Measurements from ENCODE around the gene APLP2. TPM values are rescaled to one million over a fixed set of nuclear protein-coding genes. Genes with fewer than 3 reads are reported as not detected.

APLP2 gene
- total and polyA plus RNA-seq, 2 of the 4 experiments (the other 2 are of a cell fraction): 127 to 235 TPM

DNA sequence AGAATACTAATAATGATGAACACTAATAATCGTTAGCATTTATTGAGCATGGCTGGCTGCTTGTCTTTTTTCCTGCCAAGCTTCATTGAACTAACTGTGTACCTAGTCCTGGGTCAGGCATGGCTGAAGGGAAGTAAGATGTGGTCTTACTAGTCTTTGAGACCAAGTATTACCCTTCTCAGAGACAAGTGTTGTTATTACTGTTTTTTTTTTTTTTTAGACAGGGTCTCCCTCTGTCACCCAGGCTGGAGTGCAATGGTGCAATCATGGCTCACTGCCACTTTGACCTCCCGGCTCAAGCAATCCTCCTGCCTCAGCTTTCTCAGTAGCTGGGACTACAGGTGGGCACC, 94.5 kb downstream of the APLP2 start:
- dilution Hi-C loops (cut with HindIII; ENCODE audit: low sequenced_read_pairs, unreplicated experiment): no loop called here

More for the DNA sequence above, 94.5 kb downstream of the APLP2 start:
- POLR2A ChIA-PET (ENCODE audit: unreplicated experiment): no interaction called here
- Histone ChIP-seq H3K4me3 (ENCODE audit: insufficient read depth, low read depth, low read length) (no peak overlapping the region), H2AK9ac (replicated peaks; ENCODE audit: low read depth, low read length, poor library complexity) (no peak overlapping the region), H3K79me1 (ENCODE audit: low read depth in 1 of 2, low read length in 2 of 2) (no peaks in the 10 kb centered on the region), H3K9me3 (ENCODE audit: control insufficient read depth, insufficient read depth, low read length) (no peaks in the 10 kb centered on the region), H3K9ac (ENCODE audit: low read depth, low read length) (no peak overlapping the region), H4K8ac (ENCODE audit: low read depth in 2 of 2, low read length in 2 of 2) (no peak overlapping the region), H4K20me1 (ENCODE audit: insufficient read depth, low read length) (no peaks in the 10 kb centered on the region), H2BK120ac (ENCODE audit: low read depth, low read length) (no peak overlapping the region), H2BK5ac (ENCODE audit: low read depth, low read length, poor library complexity, severe bottlenecking) (no peak overlapping the region), H3K27me3 (ENCODE audit: control insufficient read depth, insufficient read depth, low read length) (peaks cover 38% of the 10 kb centered on the region), H2AK5ac (ENCODE audit: low read depth, low read length) (no peak overlapping the region), H2AFZ (replicated peaks; ENCODE audit: low read length, poor library complexity) (no peak overlapping the region), H3K18ac (ENCODE audit: low read depth, low read length) (no peak overlapping the region), H4K5ac (ENCODE audit: low read depth, low read length) (no peak overlapping the region), H3K27ac (ENCODE audit: insufficient read depth, low read length) (no peak overlapping the region), H2BK20ac (ENCODE audit: low read depth, low read length) (no peak overlapping the region), H3K4me1 (ENCODE audit: control insufficient read depth, insufficient read depth, low read length) (peaks cover 4% of the 10 kb centered on the region), H3K4me2 (ENCODE audit: low read depth, low read length) (no peak overlapping the region), H3K9me1 (ENCODE audit: insufficient read depth, low read length) (peaks cover 8% of the 10 kb centered on the region), H3K4ac (ENCODE audit: low read depth, low read length) (no peak overlapping the region), H4K91ac (ENCODE audit: insufficient read depth, low read depth, low read length) (no peak overlapping the region), H3K23ac (ENCODE audit: low read depth, low read length) (no peak overlapping the region), H3K36me3 (ENCODE audit: control insufficient read depth, insufficient read depth, low read length) (no peaks in the 10 kb centered on the region), H3K14ac (replicated peaks; ENCODE audit: low read depth, low read length) (no peak overlapping the region), H3K56ac (ENCODE audit: extremely low read depth, insufficient read depth, low read length) (no peak overlapping the region), H2BK15ac (ENCODE audit: low read depth, low read length) (no peak overlapping the region)
- BruUV-seq (replicated peaks): no TSS peak
- CTCF ChIA-PET: no interaction called here
- DNase-seq (no peak), ATAC-seq (ENCODE audit: low read depth) (no peak)
- TF ChIP-seq RFX5 (IDR thresholded peaks at IDR 0.05; ENCODE audit: low read depth, low read length): no peak
- no peak for TF ChIP-seq MXI1 (IDR thresholded peaks at IDR 0.05; ENCODE audit: borderline replicate concordance, low read depth, low read length)
- TF ChIP-seq NFE2L2 (IDR thresholded peaks at IDR 0.05; ENCODE audit: low read depth, low read length): no peak
- TF ChIP-seq RCOR1 (IDR thresholded peaks at IDR 0.05; ENCODE audit: insufficient replicate concordance, low read length): no peak
- TF ChIP-seq MAFK (IDR thresholded peaks at IDR 0.05; ENCODE audit: low read depth, low read length): no peak
- TF ChIP-seq MAZ (IDR thresholded peaks at IDR 0.05; ENCODE audit: borderline replicate concordance, low read depth, low read length): no peak
- no peak for TF ChIP-seq CHD1 (IDR thresholded peaks at IDR 0.05; ENCODE audit: low read depth, low read length)
- TF ChIP-seq BHLHE40 (IDR thresholded peaks at IDR 0.05; ENCODE audit: low read depth, low read length): no peak
- TF ChIP-seq, protein P1, sequence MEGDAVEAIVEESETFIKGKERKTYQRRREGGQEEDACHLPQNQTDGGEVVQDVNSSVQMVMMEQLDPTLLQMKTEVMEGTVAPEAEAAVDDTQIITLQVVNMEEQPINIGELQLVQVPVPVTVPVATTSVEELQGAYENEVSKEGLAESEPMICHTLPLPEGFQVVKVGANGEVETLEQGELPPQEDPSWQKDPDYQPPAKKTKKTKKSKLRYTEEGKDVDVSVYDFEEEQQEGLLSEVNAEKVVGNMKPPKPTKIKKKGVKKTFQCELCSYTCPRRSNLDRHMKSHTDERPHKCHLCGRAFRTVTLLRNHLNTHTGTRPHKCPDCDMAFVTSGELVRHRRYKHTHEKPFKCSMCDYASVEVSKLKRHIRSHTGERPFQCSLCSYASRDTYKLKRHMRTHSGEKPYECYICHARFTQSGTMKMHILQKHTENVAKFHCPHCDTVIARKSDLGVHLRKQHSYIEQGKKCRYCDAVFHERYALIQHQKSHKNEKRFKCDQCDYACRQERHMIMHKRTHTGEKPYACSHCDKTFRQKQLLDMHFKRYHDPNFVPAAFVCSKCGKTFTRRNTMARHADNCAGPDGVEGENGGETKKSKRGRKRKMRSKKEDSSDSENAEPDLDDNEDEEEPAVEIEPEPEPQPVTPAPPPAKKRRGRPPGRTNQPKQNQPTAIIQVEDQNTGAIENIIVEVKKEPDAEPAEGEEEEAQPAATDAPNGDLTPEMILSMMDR (conservative IDR thresholded peaks at IDR 0.05; ENCODE audit: low read depth, low read length): no peak
- no peak for TF ChIP-seq SMC3 (IDR thresholded peaks at IDR 0.05; ENCODE audit: low read depth, low read length)
- TF ChIP-seq CEBPB (IDR thresholded peaks at IDR 0.05; ENCODE audit: low read depth, low read length): no peak
- intact Hi-C loops (cut with micrococcal nuclease) (no loop called here), in situ Hi-C loops (cut with MboI; ENCODE audit: low sequenced_read_pairs) (no loop called here)
- no CpG with 5 or more reads among the region's 2 CpGs for WGBS, 2 experiments (ENCODE audit: extremely low coverage in 2 of 2, insufficient read length in 1 of 2)
